Measurements from ENCODE around the gene CYB561A3. TPM values are rescaled to one million over a fixed set of nuclear protein-coding genes. Genes with fewer than 3 reads are reported as not detected.

Gene CYB561A3
- polyA plus RNA-seq, 3 donors: 25.7 to 28.3 (median 27.9) TPM

DNA sequence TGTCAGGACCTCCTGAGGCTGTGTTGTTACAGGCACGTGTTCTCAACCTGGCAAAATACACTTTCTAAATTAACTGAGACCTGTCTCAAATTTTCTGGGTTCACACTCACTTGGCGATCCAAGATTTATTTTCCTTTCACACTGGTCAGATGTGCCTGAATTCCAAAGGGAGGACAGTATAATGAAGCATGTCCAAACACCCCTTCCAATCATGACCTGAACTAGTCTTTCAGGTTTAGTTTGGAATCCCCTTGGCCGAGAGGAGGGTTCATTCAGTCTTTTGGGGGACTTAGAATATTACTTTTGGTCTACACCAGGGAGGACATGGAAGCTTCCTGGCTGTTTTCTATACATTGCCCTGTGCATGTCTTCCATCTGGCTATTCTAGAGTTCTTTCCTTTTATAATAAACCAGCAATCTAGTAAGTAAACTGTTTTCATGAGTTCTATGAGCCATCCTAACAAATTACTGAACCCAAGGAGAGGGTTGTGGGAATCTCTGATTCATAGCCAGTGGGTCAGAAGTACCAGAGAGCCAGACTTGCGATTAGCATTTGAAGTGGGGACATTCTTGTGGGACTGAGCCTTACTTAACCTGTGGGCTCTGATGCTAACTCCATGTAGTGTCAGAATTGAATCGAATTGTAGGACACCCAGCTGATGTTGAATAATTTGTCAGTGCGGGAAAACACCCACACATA is 15.9 kb upstream of the CYB561A3 start:
- DNase-seq (ENCODE audit: extremely low read depth in 1 of 11, low read depth in 9 of 11, low spot score in 4 of 11): no peak

- DNase-seq (ENCODE audit: extremely low read depth in 1 of 11, low read depth in 9 of 11, low spot score in 4 of 11): no peak
Observed at GRCh38 chr11:61375761-61376108, 14.1 kb upstream of the CYB561A3 start.

- no peak for DNase-seq (ENCODE audit: extremely low read depth in 1 of 11, low read depth in 9 of 11, low spot score in 4 of 11)
Observed at GRCh38 chr11:61372659-61373420, 11.2 kb upstream of the CYB561A3 start.

DNA sequence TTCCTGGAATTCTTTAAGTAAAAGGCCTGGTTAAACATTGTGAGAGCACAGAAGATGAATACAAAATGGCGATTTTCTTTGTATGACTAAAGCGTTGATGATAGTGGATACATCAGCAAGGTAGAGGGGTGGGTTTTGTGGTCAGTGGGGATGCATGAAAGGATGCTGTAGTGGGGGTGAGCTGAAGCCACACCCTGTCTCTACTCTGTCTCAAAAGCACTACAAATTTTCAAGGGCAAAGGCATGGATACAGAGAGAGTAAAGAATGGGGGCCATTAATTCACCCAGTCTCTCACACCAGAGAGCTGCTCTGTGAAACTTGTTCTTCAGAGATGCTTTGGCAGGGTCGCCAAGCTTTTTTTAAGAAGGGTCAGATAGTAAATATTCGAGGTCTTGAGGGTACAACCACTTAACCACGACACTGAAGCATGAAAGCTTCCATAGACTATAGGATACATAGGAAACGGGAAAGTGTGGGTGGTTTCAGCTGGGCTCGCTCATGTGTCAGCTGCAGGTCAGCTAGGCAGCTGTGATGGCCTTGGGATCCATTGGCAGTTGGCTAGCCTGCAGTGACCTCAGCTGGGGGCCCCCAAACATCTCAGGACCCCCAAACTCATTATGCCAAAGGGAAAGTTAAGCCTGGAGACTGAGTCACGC is 8.8 kb upstream of the CYB561A3 start:
- DNase-seq (ENCODE audit: extremely low read depth in 1 of 11, low read depth in 9 of 11, low spot score in 4 of 11): no peak

DNA sequence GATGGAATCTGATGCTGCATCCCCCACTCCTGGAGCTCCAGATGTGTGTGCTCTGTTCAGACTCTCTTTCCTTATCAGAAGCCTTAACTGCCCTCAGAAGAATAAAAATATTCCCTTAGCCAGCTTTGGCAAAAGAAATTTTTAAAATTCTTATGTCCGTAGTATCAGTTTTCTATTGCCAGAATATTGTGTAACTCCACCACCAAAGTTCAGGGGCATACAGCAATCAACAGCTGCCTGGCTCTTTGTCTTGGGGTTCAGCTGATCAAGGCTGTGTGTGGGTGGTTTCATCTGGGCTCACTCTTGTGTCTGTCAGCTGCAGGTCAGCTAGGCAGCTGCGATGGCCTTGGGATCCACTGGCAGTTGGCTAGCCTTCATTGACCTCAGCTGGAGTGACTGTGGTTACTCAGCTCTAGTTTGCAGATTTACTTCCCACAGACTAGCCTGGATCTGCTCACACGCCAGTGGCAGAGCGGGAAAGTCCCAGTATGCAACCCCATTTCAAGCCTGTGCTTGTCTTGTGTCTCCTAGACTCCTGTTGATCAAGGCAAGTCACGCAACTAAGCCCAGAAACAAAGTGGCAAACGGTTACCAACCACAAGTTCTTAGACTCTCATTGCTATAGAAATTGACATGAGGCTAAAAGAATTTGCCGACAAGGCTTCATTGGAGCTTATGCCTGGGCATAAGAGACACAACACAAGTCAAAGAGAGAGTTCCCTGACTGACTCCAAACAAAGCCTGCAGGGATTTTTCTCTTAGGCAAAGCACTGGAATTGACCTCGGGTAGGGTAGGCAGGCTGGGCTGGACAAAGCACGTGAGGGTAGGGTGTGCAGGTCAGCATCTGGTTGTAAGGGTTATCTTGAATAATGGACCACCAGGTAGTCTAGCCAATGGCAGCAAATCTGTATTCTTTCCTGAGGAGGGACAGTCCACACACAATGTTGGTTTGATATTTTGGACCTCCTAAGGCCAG is 8.0 kb upstream of the CYB561A3 start:
- no peak for DNase-seq (ENCODE audit: extremely low read depth in 1 of 11, low read depth in 9 of 11, low spot score in 4 of 11)

GRCh38 chr11:61368646-61369045 is 7.0 kb upstream of the CYB561A3 start:
- DNase-seq (ENCODE audit: extremely low read depth in 1 of 11, low read depth in 9 of 11, low spot score in 4 of 11): no peak

DNA sequence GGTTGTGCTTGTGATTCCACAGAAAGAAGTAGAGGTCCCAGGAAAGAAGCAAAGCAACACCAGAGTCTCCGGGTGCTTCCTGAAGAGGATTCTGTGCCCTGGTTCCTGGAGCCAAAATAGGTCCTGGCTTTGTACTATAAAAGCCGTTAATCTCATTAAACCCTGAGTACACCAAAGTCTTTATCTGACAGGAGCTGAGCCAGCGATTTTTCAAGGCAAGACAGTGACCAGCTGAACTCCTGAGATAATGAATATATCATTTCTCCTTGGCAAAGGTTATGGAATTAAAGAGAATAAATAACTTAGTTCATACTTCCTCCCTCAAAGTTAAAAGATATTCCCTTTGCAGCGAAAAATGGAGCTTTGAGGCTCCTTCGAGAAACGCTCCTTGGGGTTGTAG is 5.7 kb upstream of the CYB561A3 start:
- no peak for DNase-seq (ENCODE audit: extremely low read depth in 1 of 11, low read depth in 9 of 11, low spot score in 4 of 11)

DNA sequence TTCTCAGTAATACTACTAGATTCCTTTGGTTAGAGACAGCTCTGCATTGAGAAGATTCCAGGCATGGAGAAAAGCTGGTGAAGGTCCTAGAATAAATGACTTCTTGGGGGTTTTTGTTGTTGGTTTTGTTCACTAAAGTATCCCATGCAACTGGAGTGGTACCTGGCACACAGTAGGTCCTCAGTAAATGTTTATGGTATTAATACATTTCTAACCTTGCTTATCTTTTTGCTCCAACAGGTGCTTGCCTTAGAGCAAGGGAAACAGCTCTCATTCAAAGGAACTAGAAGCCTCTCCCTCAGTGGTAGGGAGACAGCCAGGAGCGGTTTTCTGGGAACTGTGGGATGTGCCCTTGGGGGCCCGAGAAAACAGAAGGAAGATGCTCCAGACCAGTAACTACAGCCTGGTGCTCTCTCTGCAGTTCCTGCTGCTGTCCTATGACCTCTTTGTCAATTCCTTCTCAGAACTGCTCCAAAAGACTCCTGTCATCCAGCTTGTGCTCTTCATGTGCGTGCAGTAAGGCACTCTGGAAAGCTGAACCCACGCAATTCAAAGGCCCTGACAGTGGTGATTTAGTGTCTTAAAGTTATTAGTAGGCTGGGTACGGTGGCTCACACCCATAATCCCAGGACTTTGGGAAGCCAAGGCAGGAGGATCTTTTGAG is 2.5 kb upstream of the CYB561A3 start:
- no peak for DNase-seq (ENCODE audit: extremely low read depth in 1 of 11, low read depth in 9 of 11, low spot score in 4 of 11)

DNA sequence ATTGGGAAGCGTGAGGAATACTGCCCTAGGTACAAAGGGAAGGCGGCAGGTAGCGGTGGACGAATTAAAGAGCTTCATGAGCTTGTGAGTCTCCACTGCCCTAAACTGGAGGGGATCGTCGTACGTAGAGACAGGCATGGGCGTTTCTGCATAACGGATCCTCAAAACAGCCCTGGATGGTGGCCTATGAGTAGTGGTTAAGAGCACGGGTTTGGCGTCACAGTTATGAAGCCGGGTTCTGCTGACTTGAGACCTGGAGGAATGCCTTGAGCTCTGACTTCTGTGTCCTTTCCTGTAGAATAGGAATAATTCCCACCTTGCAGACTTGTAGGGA is 827 bp upstream of the CYB561A3 start:
- peak in 3 of 11 donors; percentile 7 to 14 (median 13) for DNase-seq (ENCODE audit: extremely low read depth in 1 of 11, low read depth in 9 of 11, low spot score in 4 of 11)

DNA sequence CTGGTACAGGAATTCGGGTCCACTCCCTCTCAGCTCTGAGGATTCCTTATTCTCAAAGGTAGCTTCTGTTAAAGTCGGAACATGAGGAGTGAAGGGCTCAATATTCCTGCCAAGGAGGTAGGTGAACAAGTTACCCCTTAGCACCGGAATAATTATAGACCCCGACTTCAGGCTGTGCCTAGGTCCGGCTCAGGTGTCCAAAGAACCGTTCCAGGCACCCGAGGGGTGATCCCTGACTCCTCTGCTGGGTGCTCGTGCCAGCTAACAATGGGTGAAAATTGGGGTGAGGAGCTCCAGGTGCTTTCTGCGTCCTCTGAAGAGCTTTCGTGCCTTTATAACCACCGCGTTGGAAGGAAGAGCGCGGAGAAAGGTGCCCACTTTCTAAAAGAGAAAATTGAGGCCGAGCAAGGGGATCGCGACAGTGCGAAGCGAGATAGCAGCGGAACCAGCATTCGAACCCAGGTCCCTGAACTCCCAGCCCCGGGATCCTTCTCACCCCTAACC is 393 bp downstream of the CYB561A3 start:
- no peak for DNase-seq (ENCODE audit: extremely low read depth in 1 of 11, low read depth in 9 of 11, low spot score in 4 of 11)

DNA sequence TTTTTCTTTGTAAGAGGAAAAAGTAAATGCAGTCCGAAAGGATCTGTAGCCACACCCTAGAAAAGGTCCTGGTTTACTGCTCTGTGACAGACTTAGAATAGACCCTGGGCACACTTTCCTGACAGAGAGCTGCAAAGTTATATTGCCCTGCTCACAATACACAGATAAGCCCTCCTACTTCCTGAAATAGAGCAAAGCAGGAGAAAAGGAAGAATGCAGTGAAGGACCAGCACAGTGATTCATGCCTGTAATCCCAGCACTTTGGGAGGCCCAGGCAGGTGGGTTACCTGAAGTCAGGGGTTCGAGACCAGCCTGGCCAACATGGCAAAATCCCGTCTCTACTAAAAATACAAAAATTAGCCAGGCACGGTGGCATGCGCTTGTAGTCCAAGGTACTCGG is 2.2 kb downstream of the CYB561A3 start:
- DNase-seq (ENCODE audit: extremely low read depth in 1 of 11, low read depth in 9 of 11, low spot score in 4 of 11): no peak

DNA sequence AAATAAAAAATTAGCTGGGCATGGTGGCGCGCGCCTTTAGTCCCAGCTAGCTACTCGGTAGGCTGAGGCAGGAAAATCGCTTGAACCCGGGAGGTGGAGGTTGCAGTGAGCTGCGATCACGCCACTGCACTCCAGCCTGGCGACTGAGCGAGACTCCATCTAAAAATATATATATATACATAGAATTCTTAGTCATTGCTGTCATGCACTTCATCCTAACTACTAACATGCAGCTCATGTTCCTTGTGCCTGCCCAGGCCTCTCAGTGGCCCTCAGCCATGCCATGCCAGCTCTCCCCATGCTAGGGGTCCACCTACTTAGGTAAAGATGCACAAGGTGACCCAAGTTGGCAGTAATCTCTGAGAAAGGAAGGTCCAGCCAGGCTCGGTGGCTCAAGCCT is 3.1 kb downstream of the CYB561A3 start:
- DNase-seq (ENCODE audit: extremely low read depth in 1 of 11, low read depth in 9 of 11, low spot score in 4 of 11): no peak

- DNase-seq (ENCODE audit: extremely low read depth in 1 of 11, low read depth in 9 of 11, low spot score in 4 of 11): no peak
Observed at GRCh38 chr11:61357894-61358239, 3.8 kb downstream of the CYB561A3 start.

- DNase-seq (ENCODE audit: extremely low read depth in 1 of 11, low read depth in 9 of 11, low spot score in 4 of 11): no peak
Observed at GRCh38 chr11:61357233-61357893, 4.3 kb downstream of the CYB561A3 start.

- no peak for DNase-seq (ENCODE audit: extremely low read depth in 1 of 11, low read depth in 9 of 11, low spot score in 4 of 11)
Observed at GRCh38 chr11:61356706-61357105, 5.0 kb downstream of the CYB561A3 start.

GRCh38 chr11:61354208-61354607 is 7.5 kb downstream of the CYB561A3 start:
- no peak for DNase-seq (ENCODE audit: extremely low read depth in 1 of 11, low read depth in 9 of 11, low spot score in 4 of 11)

- no peak for DNase-seq (ENCODE audit: extremely low read depth in 1 of 11, low read depth in 9 of 11, low spot score in 4 of 11)
Observed at GRCh38 chr11:61353131-61354067, 8.3 kb downstream of the CYB561A3 start.
